ENCODE data around the gene ZNF787. TPM values are rescaled to one million over a fixed set of nuclear protein-coding genes. Genes with fewer than 3 reads are reported as not detected.

The ZNF787 gene
- total RNA-seq, 2 experiments from 2014 or later = 30.6 to 31.7 TPM

DNA sequence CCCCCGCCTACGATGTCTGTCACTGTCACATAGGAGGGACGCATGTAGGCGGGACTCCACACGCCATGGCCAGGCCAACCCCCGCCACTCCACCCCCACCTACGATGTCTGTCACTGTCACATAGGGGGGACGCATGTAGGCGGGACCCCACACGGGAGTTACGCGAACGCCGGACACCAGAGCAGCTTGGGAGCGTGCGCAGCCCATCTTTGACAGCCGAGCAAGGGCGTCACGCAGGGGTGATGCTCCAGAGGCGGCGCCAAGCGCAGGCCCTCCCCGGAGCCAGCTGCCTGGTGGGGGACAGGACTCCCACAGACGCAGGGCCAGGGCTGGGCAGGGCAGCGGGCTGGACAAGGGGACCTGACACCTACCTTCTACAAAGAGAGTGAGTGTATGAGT lies 20.0 kb downstream of the ZNF787 start:
- no peak for TF ChIP-seq EZH2phosphoT487 (IDR thresholded peaks at IDR 0.05; ENCODE audit: borderline replicate concordance, low read depth, low read length)
- TF ChIP-seq, protein P1, sequence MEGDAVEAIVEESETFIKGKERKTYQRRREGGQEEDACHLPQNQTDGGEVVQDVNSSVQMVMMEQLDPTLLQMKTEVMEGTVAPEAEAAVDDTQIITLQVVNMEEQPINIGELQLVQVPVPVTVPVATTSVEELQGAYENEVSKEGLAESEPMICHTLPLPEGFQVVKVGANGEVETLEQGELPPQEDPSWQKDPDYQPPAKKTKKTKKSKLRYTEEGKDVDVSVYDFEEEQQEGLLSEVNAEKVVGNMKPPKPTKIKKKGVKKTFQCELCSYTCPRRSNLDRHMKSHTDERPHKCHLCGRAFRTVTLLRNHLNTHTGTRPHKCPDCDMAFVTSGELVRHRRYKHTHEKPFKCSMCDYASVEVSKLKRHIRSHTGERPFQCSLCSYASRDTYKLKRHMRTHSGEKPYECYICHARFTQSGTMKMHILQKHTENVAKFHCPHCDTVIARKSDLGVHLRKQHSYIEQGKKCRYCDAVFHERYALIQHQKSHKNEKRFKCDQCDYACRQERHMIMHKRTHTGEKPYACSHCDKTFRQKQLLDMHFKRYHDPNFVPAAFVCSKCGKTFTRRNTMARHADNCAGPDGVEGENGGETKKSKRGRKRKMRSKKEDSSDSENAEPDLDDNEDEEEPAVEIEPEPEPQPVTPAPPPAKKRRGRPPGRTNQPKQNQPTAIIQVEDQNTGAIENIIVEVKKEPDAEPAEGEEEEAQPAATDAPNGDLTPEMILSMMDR (conservative IDR thresholded peaks at IDR 0.05; ENCODE audit: low read length) = no peak
- TSS peak; percentile 37 for BruUV-seq (replicated peaks)

DNA sequence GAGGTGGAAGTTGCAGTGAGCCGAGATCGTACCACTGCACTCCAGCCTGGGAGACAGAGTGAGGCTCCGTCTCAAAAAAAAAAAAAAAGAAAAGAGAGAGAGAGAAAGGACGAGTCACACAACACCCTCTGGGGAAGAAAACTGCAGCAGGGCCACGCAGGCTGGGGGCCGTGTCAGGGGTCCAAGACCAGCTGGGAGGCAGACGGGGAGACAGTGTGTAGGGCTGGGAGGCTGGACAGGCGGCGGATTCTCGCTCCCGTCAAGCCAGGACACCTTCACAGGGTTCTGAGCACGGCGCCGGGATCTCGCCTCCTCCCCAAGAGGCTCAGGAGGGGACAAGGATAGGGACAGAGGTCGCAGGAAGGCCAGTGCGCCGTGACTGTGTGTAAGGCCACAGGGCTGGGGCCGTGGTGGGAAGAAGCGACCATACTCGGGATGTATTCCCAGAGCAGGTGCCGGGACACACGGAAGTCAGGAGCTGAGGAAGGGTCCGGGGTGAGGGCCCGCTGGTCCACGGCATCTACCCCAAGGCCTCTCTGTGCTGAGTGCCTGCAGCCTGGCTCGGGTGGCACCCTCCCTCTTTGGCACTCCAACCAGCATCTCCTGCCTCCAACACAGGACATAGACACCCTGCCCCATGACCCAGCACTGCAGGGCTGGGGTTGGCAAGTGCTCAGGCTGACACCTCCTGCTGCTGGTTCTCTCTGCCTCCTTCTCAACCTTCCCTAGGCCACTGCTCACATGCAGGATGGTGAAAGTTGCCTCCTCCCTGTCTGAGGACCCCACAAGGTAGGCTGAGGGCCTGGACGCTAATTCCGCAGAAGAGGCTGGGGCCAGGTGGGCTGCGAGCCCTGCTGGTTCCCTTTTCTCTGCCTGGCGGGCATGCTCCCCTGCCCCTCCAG lies 21.2 kb downstream of the ZNF787 start:
- Histone ChIP-seq H3K79me2 (ENCODE audit: insufficient read depth, low read depth, low read length) (peaks cover 5% of the 10 kb centered on the region; the same call in 1 of the 2 replicates), H3K9me3 (ENCODE audit: low read length) (no peaks in the 10 kb centered on the region), H3K36me3 (ENCODE audit: insufficient read depth, low read length) (peaks cover 51% of the 10 kb centered on the region), H3K27ac (ENCODE audit: low read depth, low read length, poor library complexity, severe bottlenecking) (no peak overlapping the region), H3K9me2 (ENCODE audit: insufficient read depth, low read length) (no peaks in the 10 kb centered on the region), H3K4me1 (ENCODE audit: insufficient read depth, low read length, poor library complexity, severe bottlenecking) (no peaks in the 10 kb centered on the region), H3K4me2 (ENCODE audit: low read length) (no peak overlapping the region), H3K4me3 (ENCODE audit: low read depth, low read length, poor library complexity, severe bottlenecking) (no peak overlapping the region), H4K20me1 (ENCODE audit: insufficient read depth, low read length) (no peaks in the 10 kb centered on the region), H2AFZ (ENCODE audit: low read length) (no peak overlapping the region)
- ChIA-PET POLR2A (no interaction called here), CTCF (ENCODE audit: unreplicated experiment) (no interaction called here)
- no peak for DNase-seq (ENCODE audit: low spot score)
- intact Hi-C loops (cut with micrococcal nuclease; ENCODE audit: unreplicated experiment) = no loop called here
- no TSS peak for BruUV-seq (replicated peaks)
- no peak for TF ChIP-seq EZH2phosphoT487 (IDR thresholded peaks at IDR 0.05; ENCODE audit: borderline replicate concordance, low read depth, low read length)
- TF ChIP-seq, protein P1 (conservative IDR thresholded peaks at IDR 0.05; ENCODE audit: low read length) = no peak

More for the DNA sequence above, 20.0 kb downstream of the ZNF787 start:
- Histone ChIP-seq H3K4me1 (ENCODE audit: insufficient read depth, low read length, poor library complexity, severe bottlenecking) (no peaks in the 10 kb centered on the region), H3K79me2 (ENCODE audit: insufficient read depth, low read depth, low read length) (peaks cover 14% of the 10 kb centered on the region; the same call in 1 of the 2 replicates), H2AFZ (ENCODE audit: low read length) (no peak overlapping the region), H3K9me3 (ENCODE audit: low read length) (no peaks in the 10 kb centered on the region), H3K9me2 (ENCODE audit: insufficient read depth, low read length) (no peaks in the 10 kb centered on the region), H3K27ac (ENCODE audit: low read depth, low read length, poor library complexity, severe bottlenecking) (no peak overlapping the region), H4K20me1 (ENCODE audit: insufficient read depth, low read length) (no peaks in the 10 kb centered on the region), H3K4me2 (ENCODE audit: low read length) (no peak overlapping the region), H3K4me3 (ENCODE audit: low read depth, low read length, poor library complexity, severe bottlenecking) (no peak overlapping the region), H3K36me3 (ENCODE audit: insufficient read depth, low read length) (peaks cover 43% of the 10 kb centered on the region)
- intact Hi-C loops (cut with micrococcal nuclease; ENCODE audit: unreplicated experiment) = no loop called here
- no peak for DNase-seq (ENCODE audit: low spot score)
- CTCF ChIA-PET (ENCODE audit: unreplicated experiment) = no interaction called here
- POLR2A ChIA-PET = no interaction called here
